ENCODE results near the gene FNIP2. TPM values are rescaled to one million over a fixed set of nuclear protein-coding genes. Genes with fewer than 3 reads are reported as not detected.

FNIP2 gene
- total and polyA plus RNA-seq, 2 donors (not counting 1 experiment from before 2014, with no cell fraction given), result 0.03 to 0.17 TPM

DNA sequence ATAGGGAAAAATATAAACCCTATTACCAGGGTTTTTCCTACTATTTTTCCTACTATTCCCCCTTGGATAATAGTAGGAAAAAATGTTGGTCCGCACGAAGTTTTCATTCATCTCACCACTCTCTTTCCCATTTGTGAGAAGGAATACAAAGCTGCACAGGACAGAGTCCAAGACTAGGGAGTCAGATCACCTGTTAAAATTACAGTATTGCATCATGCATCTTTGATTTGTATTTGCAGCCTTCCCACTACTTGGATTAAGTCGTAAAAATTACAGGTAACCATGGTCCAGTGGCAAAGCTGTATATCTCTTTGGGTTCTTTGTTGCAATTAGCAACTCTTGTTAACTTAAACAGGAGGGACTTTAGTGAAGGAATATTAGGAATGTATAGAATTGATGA is 121.5 kb downstream of the FNIP2 start:
- Histone ChIP-seq H3K4me2 (replicated peaks; ENCODE audit: low read depth, low read length, poor library complexity, severe bottlenecking) (no peak overlapping the region), H3K27me3 (replicated peaks in 1 of 4; ENCODE audit: control extremely low read depth in 1 of 4, control insufficient read depth in 3 of 4, insufficient read depth in 4 of 4, low read length in 3 of 4) (no peaks in the 10 kb centered on the region), H3K36me3 (replicated peaks in 1 of 2; ENCODE audit: control extremely low read depth in 1 of 2, control insufficient read depth in 1 of 2, extremely low read depth in 1 of 2, insufficient read depth in 2 of 2, low read length in 1 of 2) (no peaks in the 10 kb centered on the region), H3K9ac (ENCODE audit: low read length) (no peak overlapping the region), H3K27ac (ENCODE audit: low read length in 2 of 2) (no peak overlapping the region), H3K4me3 (ENCODE audit: control extremely low read depth in 1 of 5, extremely low read depth in 1 of 5, insufficient read depth in 1 of 5, low read depth in 2 of 5, low read length in 4 of 5) (no peak overlapping the region), H2AFZ (ENCODE audit: insufficient read depth, low read depth, low read length, poor library complexity, severe bottlenecking) (no peak overlapping the region), H4K20me1 (ENCODE audit: control insufficient read depth, insufficient read depth, low read length, poor library complexity, severe bottlenecking) (no peaks in the 10 kb centered on the region), H3K9me3 (ENCODE audit: control extremely low read depth in 1 of 3, control insufficient read depth in 2 of 3, insufficient read depth in 1 of 3, low read length in 2 of 3) (no peaks in the 10 kb centered on the region), H3K4me1 (ENCODE audit: control insufficient read depth in 2 of 2, insufficient read depth in 2 of 2, low read length in 2 of 2) (no peaks in the 10 kb centered on the region), H3K79me2 (ENCODE audit: control insufficient read depth, insufficient read depth, low read length) (no peaks in the 10 kb centered on the region)
- intact Hi-C loops (cut with micrococcal nuclease), result no loop called here
- Mint-ChIP-seq H3K27me3 (peaks cover 7% of the 10 kb centered on the region), H3K4me3 (no peak overlapping the region), H3K27ac (no peak overlapping the region), H3K4me1 (no peaks in the 10 kb centered on the region), H3K9me3 (ENCODE audit: insufficient read depth) (no peaks in the 10 kb centered on the region)
- WGBS (ENCODE audit: insufficient coverage), result no CpG with 5 or more reads among the region's 3 CpGs
- DNase-seq (no peak), ATAC-seq (ENCODE audit: low read depth) (no peak)
- POLR2A ChIA-PET, result no interaction called here
- CTCF ChIA-PET, result interaction anchor here (1.8 kb wide), 1 partner anchor 33 kb away, joined by 4 read pairs; no protein-coding TSS in a partner anchor
- no peak for TF ChIP-seq CTCF (IDR thresholded peaks at IDR 0.05)
- TF ChIP-seq EZH2 (IDR thresholded peaks at IDR 0.05; ENCODE audit: borderline replicate concordance, insufficient read depth, low read depth, low read length, poor library complexity, severe bottlenecking), result no peak

GRCh38 chr4:158891256-158891655 is 122.4 kb downstream of the FNIP2 start:
- intact Hi-C loops (cut with micrococcal nuclease), result no loop called here
- no peaks in the 10 kb centered on the region for H3K4me1 Mint-ChIP-seq
- CTCF ChIA-PET, result interaction anchor here (0.7 kb wide), 1 partner anchor 43 kb away, joined by 3 read pairs; no protein-coding TSS in a partner anchor
- Histone ChIP-seq H3K4me3 (ENCODE audit: control extremely low read depth in 1 of 5, extremely low read depth in 1 of 5, insufficient read depth in 1 of 5, low read depth in 2 of 5, low read length in 4 of 5) (no peak overlapping the region), H4K20me1 (ENCODE audit: control insufficient read depth, insufficient read depth, low read length, poor library complexity, severe bottlenecking) (no peaks in the 10 kb centered on the region), H3K27ac (ENCODE audit: low read length in 2 of 2) (no peak overlapping the region), H3K4me2 (replicated peaks; ENCODE audit: low read depth, low read length, poor library complexity, severe bottlenecking) (no peak overlapping the region), H3K4me1 (ENCODE audit: control insufficient read depth in 2 of 2, insufficient read depth in 2 of 2, low read length in 2 of 2) (no peaks in the 10 kb centered on the region), H3K27me3 (replicated peaks in 1 of 4; ENCODE audit: control extremely low read depth in 1 of 4, control insufficient read depth in 3 of 4, insufficient read depth in 4 of 4, low read length in 3 of 4) (no peaks in the 10 kb centered on the region), H3K9ac (ENCODE audit: low read length) (no peak overlapping the region), H3K79me2 (ENCODE audit: control insufficient read depth, insufficient read depth, low read length) (no peaks in the 10 kb centered on the region), H3K9me3 (ENCODE audit: control extremely low read depth in 1 of 3, control insufficient read depth in 2 of 3, insufficient read depth in 1 of 3, low read length in 2 of 3) (no peaks in the 10 kb centered on the region), H3K36me3 (replicated peaks in 1 of 2; ENCODE audit: control extremely low read depth in 1 of 2, control insufficient read depth in 1 of 2, extremely low read depth in 1 of 2, insufficient read depth in 2 of 2, low read length in 1 of 2) (no peaks in the 10 kb centered on the region), H2AFZ (ENCODE audit: insufficient read depth, low read depth, low read length, poor library complexity, severe bottlenecking) (no peak overlapping the region)
- H3K27me3 Mint-ChIP-seq, result peaks cover 7% of the 10 kb centered on the region
- no peak overlapping the region for H3K27ac Mint-ChIP-seq
- no peak for TF ChIP-seq CTCF (IDR thresholded peaks at IDR 0.05)
- DNase-seq (no peak), ATAC-seq (ENCODE audit: low read depth) (no peak)
- POLR2A ChIA-PET, result no interaction called here
- WGBS (ENCODE audit: insufficient coverage), result no CpG with 5 or more reads among the region's 3 CpGs
- H3K9me3 Mint-ChIP-seq (ENCODE audit: insufficient read depth), result no peaks in the 10 kb centered on the region
- no peak overlapping the region for H3K4me3 Mint-ChIP-seq
